ENCODE data around the gene SERTAD3. TPM values are rescaled to one million over a fixed set of nuclear protein-coding genes. Genes with fewer than 3 reads are reported as not detected.
"Not testable (repeated sequence)": the region's sequence is repeated elsewhere in the genome, so short reads cannot be mapped to it uniquely, and the experiment has no call there.

SERTAD3 gene
- total RNA-seq, 1 experiment from 2014 or later: 51.9 TPM

DNA sequence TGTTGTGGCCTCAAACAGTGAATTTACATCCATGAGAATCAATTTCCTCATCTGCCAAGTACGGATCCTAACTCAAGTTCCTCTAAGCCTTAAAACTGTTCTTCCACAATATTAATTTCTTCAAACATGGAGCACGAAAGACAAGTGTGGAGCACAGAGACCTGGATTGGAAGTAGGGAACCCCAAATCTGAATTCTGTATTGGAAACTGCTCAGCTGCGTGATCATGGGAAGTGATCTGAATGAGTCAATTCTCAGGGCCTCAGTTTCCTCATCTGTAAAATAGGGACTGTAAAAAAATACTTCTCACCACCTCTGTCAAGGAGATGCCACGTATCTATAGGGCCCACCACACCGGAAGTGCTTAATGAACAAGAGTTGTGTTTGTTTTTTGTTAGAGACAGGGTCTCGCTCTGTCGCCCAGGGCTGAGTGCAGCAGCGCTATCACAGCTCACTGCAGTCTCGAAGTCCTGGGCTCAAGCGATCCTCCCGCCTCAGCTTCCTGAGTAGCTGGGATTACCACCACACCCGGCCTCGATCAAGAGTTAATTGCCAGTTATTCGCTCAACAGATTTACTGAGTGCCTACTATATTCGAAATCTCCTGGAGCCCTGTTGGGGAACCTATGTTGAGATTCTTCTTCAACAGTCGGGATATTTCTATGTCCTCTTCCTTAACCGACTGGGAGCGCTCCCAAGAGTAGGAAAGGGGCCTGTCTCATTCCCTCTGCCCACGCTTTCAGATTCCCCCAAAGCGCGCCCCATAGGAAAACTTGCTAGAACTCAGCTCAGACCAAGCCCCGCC lies 1.6 kb downstream of the SERTAD3 start:
- no peak for TF ChIP-seq CTCF (IDR thresholded peaks at IDR 0.05; ENCODE audit: unreplicated experiment)
- intact Hi-C loops (cut with micrococcal nuclease; ENCODE audit: unreplicated experiment): loop anchor here (10.0 kb wide), 1 partner anchor 138 kb away; no protein-coding TSS in a partner anchor
- Mint-ChIP-seq H3K27me3 (ENCODE audit: unreplicated experiment) (no peaks in the 10 kb centered on the region), H3K9me3 (ENCODE audit: low read depth, unreplicated experiment) (no peaks in the 10 kb centered on the region), H3K27ac (ENCODE audit: unreplicated experiment) (peak overlapping the region; percentile 92), H3K36me3 (ENCODE audit: insufficient read depth, unreplicated experiment) (peaks cover 67% of the 10 kb centered on the region), H3K4me1 (ENCODE audit: low read depth, unreplicated experiment) (peaks cover 25% of the 10 kb centered on the region), H3K4me3 (ENCODE audit: low read depth, unreplicated experiment) (peak overlapping the region; percentile 90)
- CTCF ChIA-PET: interaction anchor here (0.5 to 2.3 kb wide), 12 partner anchors 9 to 164 kb away, joined by 3 to 18 read pairs (median 6); partner anchors contain the start of genes BLVRB, PRX and SERTAD1
- no TSS peak for BruUV-seq (replicated peaks)
- no peak for DNase-seq

GRCh38 chr19:40441719-40442253 lies 2.3 kb downstream of the SERTAD3 start:
- TF ChIP-seq CTCF (IDR thresholded peaks at IDR 0.05; ENCODE audit: unreplicated experiment): no peak
- DNase-seq: no peak
- H3K36me3 Mint-ChIP-seq (ENCODE audit: insufficient read depth, unreplicated experiment): peaks cover 67% of the 10 kb centered on the region
- peaks cover 25% of the 10 kb centered on the region for H3K4me1 Mint-ChIP-seq (ENCODE audit: low read depth, unreplicated experiment)
- H3K27ac Mint-ChIP-seq (ENCODE audit: unreplicated experiment): no peak overlapping the region
- CTCF ChIA-PET: interaction anchor here (2.3 kb wide), 1 partner anchor 21 kb away, joined by 18 read pairs; no protein-coding TSS in a partner anchor
- H3K27me3 Mint-ChIP-seq (ENCODE audit: unreplicated experiment): no peaks in the 10 kb centered on the region
- H3K9me3 Mint-ChIP-seq (ENCODE audit: low read depth, unreplicated experiment): no peaks in the 10 kb centered on the region
- intact Hi-C loops (cut with micrococcal nuclease; ENCODE audit: unreplicated experiment): loop anchor here (10.0 kb wide), 1 partner anchor 137 kb away; no protein-coding TSS in a partner anchor
- peak overlapping the region; percentile 90 for H3K4me3 Mint-ChIP-seq (ENCODE audit: low read depth, unreplicated experiment)
- BruUV-seq (replicated peaks): no TSS peak

GRCh38 chr19:40438284-40438683 lies 5.9 kb downstream of the SERTAD3 start:
- Mint-ChIP-seq H3K4me3 (ENCODE audit: low read depth, unreplicated experiment) (no peak overlapping the region), H3K9me3 (ENCODE audit: low read depth, unreplicated experiment) (no peaks in the 10 kb centered on the region), H3K36me3 (ENCODE audit: insufficient read depth, unreplicated experiment) (peaks cover 48% of the 10 kb centered on the region), H3K27me3 (ENCODE audit: unreplicated experiment) (no peaks in the 10 kb centered on the region), H3K4me1 (ENCODE audit: low read depth, unreplicated experiment) (peaks cover 16% of the 10 kb centered on the region), H3K27ac (ENCODE audit: unreplicated experiment) (no peak overlapping the region)
- CTCF ChIA-PET: interaction anchor here (1.3 kb wide), 1 partner anchor 25 kb away, joined by 11 read pairs; no protein-coding TSS in a partner anchor
- no peak for DNase-seq
- TF ChIP-seq CTCF (IDR thresholded peaks at IDR 0.05; ENCODE audit: unreplicated experiment): no peak
- BruUV-seq (replicated peaks): no TSS peak
- intact Hi-C loops (cut with micrococcal nuclease; ENCODE audit: unreplicated experiment): no loop called here

GRCh38 chr19:40433391-40434216 lies 10.5 kb downstream of the SERTAD3 start:
- no peaks in the 10 kb centered on the region for H3K27me3 Mint-ChIP-seq (ENCODE audit: unreplicated experiment)
- H3K9me3 Mint-ChIP-seq (ENCODE audit: low read depth, unreplicated experiment): no peaks in the 10 kb centered on the region
- BruUV-seq (replicated peaks): TSS peak; percentile 99
- intact Hi-C loops (cut with micrococcal nuclease; ENCODE audit: unreplicated experiment): no loop called here
- peak overlapping the region; percentile 71 for H3K4me3 Mint-ChIP-seq (ENCODE audit: low read depth, unreplicated experiment)
- peak; percentile 92 for DNase-seq
- CTCF ChIA-PET: interaction anchor here (1.1 to 1.4 kb wide), 3 partner anchors 9 to 155 kb away, joined by 4 to 11 read pairs (median 6); no protein-coding TSS in a partner anchor
- TF ChIP-seq CTCF (IDR thresholded peaks at IDR 0.05; ENCODE audit: unreplicated experiment): no peak
- H3K27ac Mint-ChIP-seq (ENCODE audit: unreplicated experiment): peak overlapping the region; percentile 69
- peaks cover 10% of the 10 kb centered on the region for H3K36me3 Mint-ChIP-seq (ENCODE audit: insufficient read depth, unreplicated experiment)
- peaks cover 13% of the 10 kb centered on the region for H3K4me1 Mint-ChIP-seq (ENCODE audit: low read depth, unreplicated experiment)

DNA sequence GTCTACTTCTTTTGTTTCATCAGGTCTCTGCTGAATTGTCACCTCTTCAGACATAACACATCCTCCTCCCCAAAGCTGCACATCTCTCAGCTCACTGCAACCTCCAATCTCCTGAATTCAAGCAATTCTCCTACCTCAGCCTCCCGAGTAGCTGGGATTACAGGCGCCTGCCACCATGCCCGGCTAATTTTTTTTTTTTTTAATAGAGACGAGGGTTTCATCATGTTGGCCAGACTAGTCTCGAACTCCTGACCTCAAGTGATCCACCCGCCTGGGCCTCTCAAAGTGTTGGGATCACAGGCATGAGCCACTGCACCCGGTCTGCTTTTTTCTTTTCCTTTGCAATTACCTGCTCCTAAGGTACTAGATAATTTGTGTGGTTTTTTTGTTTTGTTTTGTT lies 11.4 kb downstream of the SERTAD3 start:
- intact Hi-C loops (cut with micrococcal nuclease; ENCODE audit: unreplicated experiment); H3K27me3 Mint-ChIP-seq (ENCODE audit: unreplicated experiment); DNase-seq; BruUV-seq (replicated peaks); H3K36me3 Mint-ChIP-seq (ENCODE audit: insufficient read depth, unreplicated experiment); H3K9me3 Mint-ChIP-seq (ENCODE audit: low read depth, unreplicated experiment): not testable (repeated sequence)
- peak overlapping the region; percentile 69 for H3K27ac Mint-ChIP-seq (ENCODE audit: unreplicated experiment)
- peak overlapping the region; percentile 71 for H3K4me3 Mint-ChIP-seq (ENCODE audit: low read depth, unreplicated experiment)
- peaks cover 13% of the 10 kb centered on the region for H3K4me1 Mint-ChIP-seq (ENCODE audit: low read depth, unreplicated experiment)
- CTCF ChIA-PET: interaction anchor here (1.1 to 1.4 kb wide), 3 partner anchors 10 to 154 kb away, joined by 4 to 11 read pairs (median 6); no protein-coding TSS in a partner anchor
